Measurements from ENCODE around the gene CDHR5. TPM values are rescaled to one million over a fixed set of nuclear protein-coding genes. Genes with fewer than 3 reads are reported as not detected.

CDHR5 gene
- total RNA-seq, 4 donors from 2014 or later, result 0.26 to 0.55 (median 0.29) TPM; not detected in 1

GRCh38 chr11:665062-665703, 40.4 kb upstream of the CDHR5 start:
- Histone ChIP-seq H3K27ac (peak overlapping the region; percentile 18 to 20), H3K4me1 (no peaks in the 10 kb centered on the region), H3K36me3 (no peaks in the 10 kb centered on the region), H3K9me3 (no peaks in the 10 kb centered on the region), H3K4me3 (no peak overlapping the region), H3K27me3 (no peaks in the 10 kb centered on the region)
- DNase-seq, result no peak
- intact Hi-C loops (cut with DNase I; ENCODE audit: low total_unique reads), result no loop called here
- TF ChIP-seq CTCF (IDR thresholded peaks at IDR 0.05) (no peak), POLR2A (IDR thresholded peaks at IDR 0.05) (no peak)

GRCh38 chr11:662689-663274, 38.0 kb upstream of the CDHR5 start:
- TF ChIP-seq CTCF (IDR thresholded peaks at IDR 0.05) (peak; percentile 58 to 84 (median 73)), POLR2A (IDR thresholded peaks at IDR 0.05) (no peak)
- Histone ChIP-seq H3K9me3 (no peaks in the 10 kb centered on the region), H3K4me1 (no peaks in the 10 kb centered on the region), H3K27me3 (no peaks in the 10 kb centered on the region), H3K4me3 (no peak overlapping the region), H3K36me3 (no peaks in the 10 kb centered on the region), H3K27ac (no peak overlapping the region)
- intact Hi-C loops (cut with DNase I; ENCODE audit: low total_unique reads), result loop anchor here (5.0 kb wide), 1 partner anchor 60 kb away; no protein-coding TSS in a partner anchor
- DNase-seq, result peak; percentile 67 to 74

DNA sequence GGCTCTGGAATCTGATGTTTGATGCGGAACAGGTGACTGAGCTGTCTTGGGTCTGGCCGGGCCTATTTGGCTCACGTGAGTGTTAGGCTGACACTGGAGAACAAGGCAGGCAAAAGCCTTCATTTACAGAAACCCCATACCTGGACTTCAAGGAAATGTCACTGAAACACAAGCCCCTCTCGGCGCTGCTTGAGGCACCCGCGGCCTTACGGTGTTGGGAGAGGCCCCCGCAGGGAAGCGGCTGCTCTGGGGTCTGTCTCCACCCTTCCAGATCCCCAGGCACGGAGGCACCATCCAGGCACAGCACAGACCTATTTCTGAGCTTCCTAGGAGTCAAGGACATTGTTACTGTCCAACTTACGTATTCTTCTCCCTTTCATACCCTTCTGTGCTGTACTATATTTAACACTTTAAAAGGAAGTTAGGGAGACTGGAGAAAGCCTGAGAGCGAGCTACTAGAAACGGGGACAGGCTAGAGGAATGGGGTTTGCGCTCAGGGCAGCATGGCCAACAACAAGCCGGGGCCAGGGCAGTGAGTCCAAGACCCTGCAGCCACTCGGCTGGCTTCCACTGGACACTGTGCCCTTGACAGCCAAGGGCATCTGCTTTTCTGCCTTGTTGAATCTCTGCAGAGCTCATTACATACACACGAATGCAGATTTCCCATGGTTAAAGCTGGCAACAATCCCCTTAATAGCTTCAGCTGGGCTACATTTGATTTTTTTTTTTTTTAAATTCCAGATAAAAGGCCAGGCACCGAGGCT, 36.1 kb upstream of the CDHR5 start:
- no peaks in the 10 kb centered on the region for H3K27me3 ChIP-seq
- H3K4me1 ChIP-seq, result no peaks in the 10 kb centered on the region
- DNase-seq, result no peak
- no peak for TF ChIP-seq CTCF (IDR thresholded peaks at IDR 0.05)
- no peak for TF ChIP-seq POLR2A (IDR thresholded peaks at IDR 0.05)
- intact Hi-C loops (cut with DNase I; ENCODE audit: low total_unique reads), result loop anchor here (5.0 kb wide), 1 partner anchor 61 kb away; no protein-coding TSS in a partner anchor
- no peak overlapping the region for H3K27ac ChIP-seq
- no peaks in the 10 kb centered on the region for H3K9me3 ChIP-seq
- no peak overlapping the region for H3K4me3 ChIP-seq
- H3K36me3 ChIP-seq, result no peaks in the 10 kb centered on the region

- intact Hi-C loops (cut with DNase I; ENCODE audit: low total_unique reads), result loop anchor here (5.0 kb wide), 1 partner anchor 62 kb away; no protein-coding TSS in a partner anchor
- no peaks in the 10 kb centered on the region for H3K36me3 ChIP-seq
- no peak for DNase-seq
- no peaks in the 10 kb centered on the region for H3K4me1 ChIP-seq
- no peak overlapping the region for H3K27ac ChIP-seq
- no peaks in the 10 kb centered on the region for H3K27me3 ChIP-seq
- no peak overlapping the region for H3K4me3 ChIP-seq
- H3K9me3 ChIP-seq, result no peaks in the 10 kb centered on the region
- TF ChIP-seq POLR2A (IDR thresholded peaks at IDR 0.05) (no peak), CTCF (IDR thresholded peaks at IDR 0.05) (no peak)
Observed at GRCh38 chr11:660281-660680, 35.5 kb upstream of the CDHR5 start.
